ENCODE results near the gene PRDM2.
A peak's percentile ranks its signal among the peaks of the same experiment; 100 is the strongest.

Gene PRDM2

GRCh38 chr1:13703128-13703513, 3.1 kb downstream of the PRDM2 start:
- Histone ChIP-seq H3K27ac (ENCODE audit: extremely low read depth, low read depth, low read length) (no peak overlapping the region), H3K4me3 (ENCODE audit: low read depth, low read length) (no peak overlapping the region), H3K36me3 (ENCODE audit: control insufficient read depth in 2 of 2, insufficient read depth in 1 of 2, low read length in 2 of 2) (no peaks in the 10 kb centered on the region), H3K4me1 (ENCODE audit: control insufficient read depth, insufficient read depth, low read length) (no peaks in the 10 kb centered on the region; the same call in none of the 2 replicates), H3K9me3 (ENCODE audit: control insufficient read depth, insufficient read depth, low read depth, low read length) (no peaks in the 10 kb centered on the region)
- CTCF ChIA-PET = interaction anchor here (0.6 to 1.2 kb wide), 4 partner anchors 10 to 300 kb away, joined by 3 to 4 read pairs (median 3); no protein-coding TSS in a partner anchor
- POLR2A ChIA-PET = interaction anchor here (1.4 kb wide), 1 partner anchor 46 kb away, joined by 5 read pairs; no protein-coding TSS in a partner anchor
- TF ChIP-seq ZNF148 (tag by site-specific recombination; IDR thresholded peaks at IDR 0.05; ENCODE audit: borderline replicate concordance) (no peak), ZNF488 (tag by site-specific recombination; IDR thresholded peaks at IDR 0.05) (no peak), ZBTB21 (tag by site-specific recombination; IDR thresholded peaks at IDR 0.05) (no peak), ZEB2 (tag by site-specific recombination; IDR thresholded peaks at IDR 0.05) (no peak)
- TF ChIP-seq, protein P1, sequence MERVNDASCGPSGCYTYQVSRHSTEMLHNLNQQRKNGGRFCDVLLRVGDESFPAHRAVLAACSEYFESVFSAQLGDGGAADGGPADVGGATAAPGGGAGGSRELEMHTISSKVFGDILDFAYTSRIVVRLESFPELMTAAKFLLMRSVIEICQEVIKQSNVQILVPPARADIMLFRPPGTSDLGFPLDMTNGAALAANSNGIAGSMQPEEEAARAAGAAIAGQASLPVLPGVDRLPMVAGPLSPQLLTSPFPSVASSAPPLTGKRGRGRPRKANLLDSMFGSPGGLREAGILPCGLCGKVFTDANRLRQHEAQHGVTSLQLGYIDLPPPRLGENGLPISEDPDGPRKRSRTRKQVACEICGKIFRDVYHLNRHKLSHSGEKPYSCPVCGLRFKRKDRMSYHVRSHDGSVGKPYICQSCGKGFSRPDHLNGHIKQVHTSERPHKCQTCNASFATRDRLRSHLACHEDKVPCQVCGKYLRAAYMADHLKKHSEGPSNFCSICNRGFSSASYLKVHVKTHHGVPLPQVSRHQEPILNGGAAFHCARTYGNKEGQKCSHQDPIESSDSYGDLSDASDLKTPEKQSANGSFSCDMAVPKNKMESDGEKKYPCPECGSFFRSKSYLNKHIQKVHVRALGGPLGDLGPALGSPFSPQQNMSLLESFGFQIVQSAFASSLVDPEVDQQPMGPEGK (tag by site-specific recombination; IDR thresholded peaks at IDR 0.05) = no peak

DNA sequence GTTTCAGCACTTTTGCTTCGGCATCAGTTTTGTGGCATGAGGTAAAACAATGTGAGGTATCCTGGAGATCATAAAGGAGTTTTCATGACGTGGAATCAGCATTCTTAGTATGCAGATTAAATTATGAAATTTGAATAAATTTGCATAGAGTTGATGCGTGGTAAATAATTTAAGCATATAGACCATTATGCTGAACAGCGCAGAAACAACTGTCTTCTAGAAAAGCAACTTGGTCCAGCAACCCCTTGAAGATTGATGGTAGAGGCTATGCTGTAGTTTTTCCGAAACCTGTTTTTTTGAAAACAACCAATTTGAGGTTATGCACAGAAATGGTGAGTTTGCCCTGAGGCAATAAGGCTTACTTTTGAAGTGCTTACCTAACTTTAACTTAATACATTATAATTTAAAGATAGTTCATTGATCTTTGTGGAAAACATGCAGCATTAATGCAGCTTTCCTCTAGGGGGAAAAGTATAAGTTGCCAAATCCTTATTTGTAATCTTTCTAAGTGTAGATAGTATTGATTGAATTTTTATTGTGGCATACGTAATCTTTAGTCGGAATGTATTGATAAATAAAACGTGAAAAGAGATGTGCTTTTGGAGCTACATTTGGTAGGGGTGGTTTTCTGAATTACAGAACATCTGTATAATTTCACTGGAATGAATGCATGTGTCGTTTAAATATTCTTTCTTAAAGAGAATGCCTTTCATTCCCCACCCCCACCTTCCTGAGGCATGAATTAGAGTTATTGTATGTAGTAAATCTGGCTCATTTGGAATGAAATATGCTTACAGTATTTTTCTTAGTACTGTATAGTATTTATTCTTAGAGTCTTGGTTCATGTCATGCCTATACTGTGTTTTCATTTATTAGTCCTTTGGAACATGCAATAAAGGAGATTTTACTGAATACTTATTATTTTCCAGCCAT, 3.8 kb downstream of the PRDM2 start:
- Histone ChIP-seq H3K4me3 (ENCODE audit: low read depth, low read length) (no peak overlapping the region), H3K36me3 (ENCODE audit: control insufficient read depth in 2 of 2, insufficient read depth in 1 of 2, low read length in 2 of 2) (no peaks in the 10 kb centered on the region), H3K9me3 (ENCODE audit: control insufficient read depth, insufficient read depth, low read depth, low read length) (no peaks in the 10 kb centered on the region), H3K27ac (ENCODE audit: extremely low read depth, low read depth, low read length) (no peak overlapping the region), H3K4me1 (ENCODE audit: control insufficient read depth, insufficient read depth, low read length) (peaks cover 4% of the 10 kb centered on the region)
- POLR2A ChIA-PET = no interaction called here
- CTCF ChIA-PET = interaction anchor here (1.1 kb wide), 2 partner anchors 12 to 22 kb away, joined by 3 read pairs; no protein-coding TSS in a partner anchor
- TF ChIP-seq ZNF341 (tag by site-specific recombination; IDR thresholded peaks at IDR 0.05; ENCODE audit: low read depth) = no peak
- TF ChIP-seq ZFHX2 (tag by site-specific recombination; conservative IDR thresholded peaks at IDR 0.05) = no peak
- TF ChIP-seq ZFP3 (tag by site-specific recombination; IDR thresholded peaks at IDR 0.05; ENCODE audit: low read depth) = no peak
- TF ChIP-seq ZNF266 (tag by site-specific recombination; IDR thresholded peaks at IDR 0.05; ENCODE audit: low read depth) = no peak
- TF ChIP-seq ZNF664 (tag by site-specific recombination; IDR thresholded peaks at IDR 0.05) = peak; percentile 53; the same call in 1 of the 2 replicates
- no peak for TF ChIP-seq MZF1 (tag by site-specific recombination; IDR thresholded peaks at IDR 0.05; ENCODE audit: borderline replicate concordance)

DNA sequence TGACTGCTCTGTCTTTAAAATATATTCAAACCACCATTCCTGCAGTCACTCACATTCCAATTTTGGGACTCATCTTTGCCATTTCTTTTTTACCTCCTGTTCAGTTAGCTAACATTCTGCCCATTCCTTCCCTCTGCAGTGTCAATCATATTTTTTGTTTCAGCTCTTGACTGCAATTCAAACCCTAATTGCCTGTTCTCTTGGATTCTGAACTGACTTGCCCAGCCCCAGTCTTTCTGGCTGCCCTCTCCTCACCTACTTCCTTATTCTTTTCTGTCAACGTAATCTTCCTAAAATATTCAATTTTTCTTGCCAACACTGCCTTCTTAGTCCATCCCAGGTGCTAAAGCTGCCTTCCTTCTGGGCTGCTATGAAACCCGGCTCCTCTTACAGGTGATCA, 6.1 kb downstream of the PRDM2 start:
- ChIA-PET POLR2A (interaction anchor here (2.7 kb wide), 1 partner anchor 43 kb away, joined by 10 read pairs; no protein-coding TSS in a partner anchor), CTCF (no interaction called here)
- no peak overlapping the region for H3K4me3 ChIP-seq (ENCODE audit: low read depth, low read length)
- H3K4me1 ChIP-seq (ENCODE audit: control insufficient read depth, insufficient read depth, low read length) = peaks cover 7% of the 10 kb centered on the region; the same call in 1 of the 2 replicates
- no peak overlapping the region for H3K27ac ChIP-seq (ENCODE audit: extremely low read depth, low read depth, low read length)
- TF ChIP-seq ZNF362 (tag by site-specific recombination; IDR thresholded peaks at IDR 0.05) (0 out of 2 replicates have a peak, but pooled peaks have one; percentile 40), GLIS1 (tag by site-specific recombination; IDR thresholded peaks at IDR 0.05) (no peak)
- H3K9me3 ChIP-seq (ENCODE audit: control insufficient read depth, insufficient read depth, low read depth, low read length) = no peaks in the 10 kb centered on the region
- H3K36me3 ChIP-seq (ENCODE audit: control insufficient read depth in 2 of 2, insufficient read depth in 1 of 2, low read length in 2 of 2) = no peaks in the 10 kb centered on the region

Measured in HEK293 (cell line).